HG02798 (cell line): Measurements from ENCODE around the gene TIAL1.
"Not testable (repeated sequence)": the region's sequence is repeated elsewhere in the genome, so short reads cannot be mapped to it uniquely, and the experiment has no call there.

ENCODE experiments used
- ATAC-seq: cut with Tn5 transposase; IDR thresholded peaks from one replicate; pipeline ENCODE4 v1.9.1; 2021; ENCODE audit warnings: mild to moderate bottlenecking; ENCODE audit not compliant: unreplicated experiment, poor library complexity

The TIAL1 gene

GRCh38 chr10:119556081-119556480 lies 40.7 kb downstream of the TIAL1 start:
- not testable (repeated sequence) for ATAC-seq

- no peak for ATAC-seq
Measured at GRCh38 chr10:119555178-119555784, 41.5 kb downstream of the TIAL1 start.

GRCh38 chr10:119550827-119551226 lies 45.9 kb downstream of the TIAL1 start:
- ATAC-seq, result no peak

- no peak for ATAC-seq
Measured at GRCh38 chr10:119549247-119549999, 47.3 kb downstream of the TIAL1 start.

GRCh38 chr10:119546009-119546408 lies 50.8 kb downstream of the TIAL1 start:
- no peak for ATAC-seq

GRCh38 chr10:119545310-119545709 lies 51.5 kb downstream of the TIAL1 start:
- no peak for ATAC-seq

- no peak for ATAC-seq
Measured at GRCh38 chr10:119543814-119544642, 52.7 kb downstream of the TIAL1 start.

- ATAC-seq, result peak; percentile 38
Measured at GRCh38 chr10:119542988-119543813, 53.6 kb downstream of the TIAL1 start.

- ATAC-seq, result peak; percentile 82
Measured at GRCh38 chr10:119542357-119542987, 54.3 kb downstream of the TIAL1 start, which contains the start of gene RGS10. Gene RGS10, minus strand, starts transcription at chr10:119542719. Its CDS starts 81 bp downstream, at chr10:119542638.

- ATAC-seq, result no peak
Measured at GRCh38 chr10:119541459-119542356, 55.1 kb downstream of the TIAL1 start.

GRCh38 chr10:119541046-119541445 lies 55.7 kb downstream of the TIAL1 start:
- no peak for ATAC-seq

- no peak for ATAC-seq
Measured at GRCh38 chr10:119540038-119540437, 56.7 kb downstream of the TIAL1 start.

- ATAC-seq, result no peak
Measured at GRCh38 chr10:119539359-119539825, 57.4 kb downstream of the TIAL1 start.

- ATAC-seq, result no peak
Measured at GRCh38 chr10:119538632-119539358, 58.0 kb downstream of the TIAL1 start.

- ATAC-seq, result no peak
Measured at GRCh38 chr10:119537953-119538630, 58.7 kb downstream of the TIAL1 start.

- no peak for ATAC-seq
Measured at GRCh38 chr10:119536508-119537025, 60.2 kb downstream of the TIAL1 start.

GRCh38 chr10:119535837-119536507 lies 60.8 kb downstream of the TIAL1 start:
- ATAC-seq, result no peak
